ENCODE measurements around the gene MX1. TPM values are rescaled to one million over a fixed set of nuclear protein-coding genes. Genes with fewer than 3 reads are reported as not detected.

Gene MX1
- total and polyA plus RNA-seq, 2 of the 13 experiments (the other 11 are each of a cell fraction or from before 2014, with no cell fraction given), result 2.6 to 5.8 TPM

DNA sequence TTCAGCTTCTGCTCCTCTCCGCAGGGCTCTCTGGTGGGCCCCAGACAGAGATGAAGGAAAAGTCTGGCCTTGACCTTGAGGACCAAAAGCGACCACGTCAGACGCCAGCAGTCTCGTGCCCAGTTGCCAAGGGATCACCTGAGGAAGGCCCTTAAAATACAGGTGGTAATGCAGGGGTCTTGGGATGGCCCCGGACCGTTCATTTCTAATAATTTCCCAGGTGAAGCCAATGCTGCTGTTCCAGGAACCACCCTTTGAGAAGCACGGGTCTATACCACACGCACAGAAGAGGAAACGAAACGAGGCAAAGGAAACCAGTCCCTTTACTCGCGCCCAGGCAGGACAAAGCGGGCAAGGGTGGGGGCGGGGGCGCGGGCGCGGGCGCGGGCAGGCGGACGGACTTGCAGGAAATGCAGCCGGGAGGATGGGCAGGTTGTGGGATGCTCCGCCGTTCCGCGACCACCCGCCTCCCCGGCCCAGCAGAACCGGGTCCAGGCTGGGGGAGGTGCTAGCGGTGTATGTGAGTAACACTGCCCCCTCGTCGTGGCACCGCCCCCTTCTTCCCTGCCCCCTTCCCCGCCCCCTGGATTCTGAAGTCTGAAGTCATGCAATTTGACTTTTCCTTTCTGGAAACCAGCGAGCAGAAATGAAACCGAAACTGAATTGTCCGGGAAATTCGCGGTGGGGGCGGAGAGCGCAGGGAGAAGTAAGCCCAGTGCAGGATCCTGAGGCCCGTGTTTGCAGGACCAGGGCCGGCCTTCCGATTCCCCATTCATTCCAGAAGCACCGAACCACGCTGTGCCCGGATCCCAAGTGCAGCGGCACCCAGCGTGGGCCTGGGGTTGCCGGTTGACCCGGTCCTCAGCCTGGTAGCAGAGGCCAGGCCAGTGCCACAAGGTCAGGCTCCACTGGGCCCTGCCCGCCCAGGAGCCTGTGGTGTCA lies 5.8 kb upstream of the MX1 start (continued):
- TF ChIP-seq KDM6A (CRISPR knock-in tag; IDR thresholded peaks at IDR 0.05; ENCODE audit: low read depth) (no peak), YY1 (IDR thresholded peaks at IDR 0.05; ENCODE audit: insufficient read depth, insufficient replicate concordance, low read depth, low read length) (no peak), KLF11 (CRISPR knock-in tag; IDR thresholded peaks at IDR 0.05) (no peak), CEBPB (IDR thresholded peaks at IDR 0.05; ENCODE audit: borderline replicate concordance, low read depth, low read length) (no peak), ARNT (IDR thresholded peaks at IDR 0.05) (no peak), RNF2 (conservative IDR thresholded peaks at IDR 0.05; ENCODE audit: low read depth) (no peak), REL (CRISPR knock-in tag; conservative IDR thresholded peaks at IDR 0.05) (no peak), ZNF253 (CRISPR knock-in tag; IDR thresholded peaks at IDR 0.05; ENCODE audit: borderline replicate concordance) (no peak), WIZ (CRISPR knock-in tag; IDR thresholded peaks at IDR 0.05) (no peak), ZNF562 (CRISPR knock-in tag; IDR thresholded peaks at IDR 0.05; ENCODE audit: borderline replicate concordance) (no peak), RFX1 (IDR thresholded peaks at IDR 0.05) (no peak), ZNF883 (CRISPR knock-in tag; IDR thresholded peaks at IDR 0.05; ENCODE audit: not compliant biosample characterization) (no peak), ZNF790 (CRISPR knock-in tag; IDR thresholded peaks at IDR 0.05; ENCODE audit: borderline replicate concordance) (no peak), HNRNPLL (IDR thresholded peaks at IDR 0.05; ENCODE audit: low read depth, low read length, poor library complexity, severe bottlenecking) (peak; percentile 10), ZFYVE20 (CRISPR knock-in tag; IDR thresholded peaks at IDR 0.05; ENCODE audit: borderline replicate concordance, low read depth) (no peak), ZNF274 (CRISPR knock-in tag; IDR thresholded peaks at IDR 0.05) (no peak), ZXDC (CRISPR knock-in tag; IDR thresholded peaks at IDR 0.05) (no peak), ZNF773 (CRISPR knock-in tag; IDR thresholded peaks at IDR 0.05; ENCODE audit: borderline replicate concordance) (no peak), RXRA (CRISPR knock-in tag; IDR thresholded peaks at IDR 0.05) (no peak; the same call in 1 of the 2 replicates), NCOA1 (CRISPR knock-in tag; IDR thresholded peaks at IDR 0.05) (no peak)
- TF ChIP-seq, protein P1, sequence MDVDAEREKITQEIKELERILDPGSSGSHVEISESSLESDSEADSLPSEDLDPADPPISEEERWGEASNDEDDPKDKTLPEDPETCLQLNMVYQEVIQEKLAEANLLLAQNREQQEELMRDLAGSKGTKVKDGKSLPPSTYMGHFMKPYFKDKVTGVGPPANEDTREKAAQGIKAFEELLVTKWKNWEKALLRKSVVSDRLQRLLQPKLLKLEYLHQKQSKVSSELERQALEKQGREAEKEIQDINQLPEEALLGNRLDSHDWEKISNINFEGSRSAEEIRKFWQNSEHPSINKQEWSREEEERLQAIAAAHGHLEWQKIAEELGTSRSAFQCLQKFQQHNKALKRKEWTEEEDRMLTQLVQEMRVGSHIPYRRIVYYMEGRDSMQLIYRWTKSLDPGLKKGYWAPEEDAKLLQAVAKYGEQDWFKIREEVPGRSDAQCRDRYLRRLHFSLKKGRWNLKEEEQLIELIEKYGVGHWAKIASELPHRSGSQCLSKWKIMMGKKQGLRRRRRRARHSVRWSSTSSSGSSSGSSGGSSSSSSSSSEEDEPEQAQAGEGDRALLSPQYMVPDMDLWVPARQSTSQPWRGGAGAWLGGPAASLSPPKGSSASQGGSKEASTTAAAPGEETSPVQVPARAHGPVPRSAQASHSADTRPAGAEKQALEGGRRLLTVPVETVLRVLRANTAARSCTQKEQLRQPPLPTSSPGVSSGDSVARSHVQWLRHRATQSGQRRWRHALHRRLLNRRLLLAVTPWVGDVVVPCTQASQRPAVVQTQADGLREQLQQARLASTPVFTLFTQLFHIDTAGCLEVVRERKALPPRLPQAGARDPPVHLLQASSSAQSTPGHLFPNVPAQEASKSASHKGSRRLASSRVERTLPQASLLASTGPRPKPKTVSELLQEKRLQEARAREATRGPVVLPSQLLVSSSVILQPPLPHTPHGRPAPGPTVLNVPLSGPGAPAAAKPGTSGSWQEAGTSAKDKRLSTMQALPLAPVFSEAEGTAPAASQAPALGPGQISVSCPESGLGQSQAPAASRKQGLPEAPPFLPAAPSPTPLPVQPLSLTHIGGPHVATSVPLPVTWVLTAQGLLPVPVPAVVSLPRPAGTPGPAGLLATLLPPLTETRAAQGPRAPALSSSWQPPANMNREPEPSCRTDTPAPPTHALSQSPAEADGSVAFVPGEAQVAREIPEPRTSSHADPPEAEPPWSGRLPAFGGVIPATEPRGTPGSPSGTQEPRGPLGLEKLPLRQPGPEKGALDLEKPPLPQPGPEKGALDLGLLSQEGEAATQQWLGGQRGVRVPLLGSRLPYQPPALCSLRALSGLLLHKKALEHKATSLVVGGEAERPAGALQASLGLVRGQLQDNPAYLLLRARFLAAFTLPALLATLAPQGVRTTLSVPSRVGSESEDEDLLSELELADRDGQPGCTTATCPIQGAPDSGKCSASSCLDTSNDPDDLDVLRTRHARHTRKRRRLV (CRISPR knock-in tag; IDR thresholded peaks at IDR 0.05), result no peak
- TF ChIP-seq, protein P2, sequence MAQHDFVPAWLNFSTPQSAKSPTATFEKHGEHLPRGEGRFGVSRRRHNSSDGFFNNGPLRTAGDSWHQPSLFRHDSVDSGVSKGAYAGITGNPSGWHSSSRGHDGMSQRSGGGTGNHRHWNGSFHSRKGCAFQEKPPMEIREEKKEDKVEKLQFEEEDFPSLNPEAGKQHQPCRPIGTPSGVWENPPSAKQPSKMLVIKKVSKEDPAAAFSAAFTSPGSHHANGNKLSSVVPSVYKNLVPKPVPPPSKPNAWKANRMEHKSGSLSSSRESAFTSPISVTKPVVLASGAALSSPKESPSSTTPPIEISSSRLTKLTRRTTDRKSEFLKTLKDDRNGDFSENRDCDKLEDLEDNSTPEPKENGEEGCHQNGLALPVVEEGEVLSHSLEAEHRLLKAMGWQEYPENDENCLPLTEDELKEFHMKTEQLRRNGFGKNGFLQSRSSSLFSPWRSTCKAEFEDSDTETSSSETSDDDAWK (CRISPR knock-in tag; IDR thresholded peaks at IDR 0.05), result no peak

Data from HepG2 (cell line).